Adrenal gland (tissue), 5 donors: ENCODE data around the gene KRT31.
"Not testable (repeated sequence)": the region's sequence is repeated elsewhere in the genome, so short reads cannot be mapped to it uniquely, and the experiment has no call there.

ENCODE experiments used
- CTCF ChIP-seq, 6 experiments: fragments of 450-650 bp in 4 of 6; fragments of 200-600 bp in 2 of 6; sonication (generic) in 1 of 6; IDR thresholded peaks; 1 replicate in 5 of 6; 2 replicates in 1 of 6; pipeline versions ENCODE4 v1.5.1 to v1.8.0; 2016 to 2021; ENCODE audit warnings: antibody characterized with exemption in 6 of 6, mild to moderate bottlenecking in 2 of 6, moderate library complexity in 1 of 6
- POLR2A ChIP-seq, 2 donors: fragments of 450-650 bp; IDR thresholded peaks; one replicate each; pipeline ENCODE4 v1.6.1; 2017; ENCODE audit warnings: antibody characterized with exemption in 2 of 2, mild to moderate bottlenecking in 2 of 2, moderate library complexity in 1 of 2
- donor health status: DM: no; HTN: no; CAD: no.

- not testable (repeated sequence) for TF ChIP-seq POLR2A, CTCF (IDR thresholded peaks at IDR 0.05)
These were observed 17.3 kb downstream of the KRT31 start for GRCh38 chr17:41380091-41380490.
